ENCODE measurements around the gene HIF1A. TPM values are rescaled to one million over a fixed set of nuclear protein-coding genes. Genes with fewer than 3 reads are reported as not detected.

The HIF1A gene
- 268 and 338 TPM in 2 replicates for total RNA-seq

GRCh38 chr14:61694830-61695694, at the start of gene HIF1A:
Gene HIF1A, plus strand, starts transcription at chr14:61695513. Its CDS starts 292 bp downstream, at chr14:61695805.
- H3K4me3 ChIP-seq (ENCODE audit: low read depth, low read length), result peak within 1 kb of the TSS; percentile 90
- DNase-seq (ENCODE audit: low read depth), result peak; percentile 74
- TF ChIP-seq CTCF (conservative IDR thresholded peaks at IDR 0.05; ENCODE audit: low read depth, low read length), result peak; percentile 39

GRCh38 chr14:61646366-61647116, 48.8 kb upstream of the HIF1A start:
- DNase-seq (ENCODE audit: low read depth), result no peak
- no peak overlapping the region for H3K4me3 ChIP-seq (ENCODE audit: low read depth, low read length)
- TF ChIP-seq CTCF (conservative IDR thresholded peaks at IDR 0.05; ENCODE audit: low read depth, low read length), result no peak

- TF ChIP-seq CTCF (conservative IDR thresholded peaks at IDR 0.05; ENCODE audit: low read depth, low read length), result no peak
- no peak overlapping the region for H3K4me3 ChIP-seq (ENCODE audit: low read depth, low read length)
- DNase-seq (ENCODE audit: low read depth), result no peak
These were observed 47.6 kb upstream of the HIF1A start for GRCh38 chr14:61647704-61648103.

- no peak overlapping the region for H3K4me3 ChIP-seq (ENCODE audit: low read depth, low read length)
- TF ChIP-seq CTCF (conservative IDR thresholded peaks at IDR 0.05; ENCODE audit: low read depth, low read length), result no peak
- DNase-seq (ENCODE audit: low read depth), result no peak
These were observed 46.9 kb upstream of the HIF1A start for GRCh38 chr14:61648377-61648776.

GRCh38 chr14:61649283-61649682, 46.0 kb upstream of the HIF1A start:
- DNase-seq (ENCODE audit: low read depth), result no peak
- no peak overlapping the region for H3K4me3 ChIP-seq (ENCODE audit: low read depth, low read length)
- TF ChIP-seq CTCF (conservative IDR thresholded peaks at IDR 0.05; ENCODE audit: low read depth, low read length), result no peak

GRCh38 chr14:61651355-61651754, 44.0 kb upstream of the HIF1A start:
- no peak overlapping the region for H3K4me3 ChIP-seq (ENCODE audit: low read depth, low read length)
- no peak for TF ChIP-seq CTCF (conservative IDR thresholded peaks at IDR 0.05; ENCODE audit: low read depth, low read length)
- no peak for DNase-seq (ENCODE audit: low read depth)

Data from epithelial cell of proximal tubule (primary cell).